ENCODE data around the gene ATP8A2.
"Not testable (repeated sequence)": the region's sequence is repeated elsewhere in the genome, so short reads cannot be mapped to it uniquely, and the experiment has no call there.

Gene ATP8A2

DNA sequence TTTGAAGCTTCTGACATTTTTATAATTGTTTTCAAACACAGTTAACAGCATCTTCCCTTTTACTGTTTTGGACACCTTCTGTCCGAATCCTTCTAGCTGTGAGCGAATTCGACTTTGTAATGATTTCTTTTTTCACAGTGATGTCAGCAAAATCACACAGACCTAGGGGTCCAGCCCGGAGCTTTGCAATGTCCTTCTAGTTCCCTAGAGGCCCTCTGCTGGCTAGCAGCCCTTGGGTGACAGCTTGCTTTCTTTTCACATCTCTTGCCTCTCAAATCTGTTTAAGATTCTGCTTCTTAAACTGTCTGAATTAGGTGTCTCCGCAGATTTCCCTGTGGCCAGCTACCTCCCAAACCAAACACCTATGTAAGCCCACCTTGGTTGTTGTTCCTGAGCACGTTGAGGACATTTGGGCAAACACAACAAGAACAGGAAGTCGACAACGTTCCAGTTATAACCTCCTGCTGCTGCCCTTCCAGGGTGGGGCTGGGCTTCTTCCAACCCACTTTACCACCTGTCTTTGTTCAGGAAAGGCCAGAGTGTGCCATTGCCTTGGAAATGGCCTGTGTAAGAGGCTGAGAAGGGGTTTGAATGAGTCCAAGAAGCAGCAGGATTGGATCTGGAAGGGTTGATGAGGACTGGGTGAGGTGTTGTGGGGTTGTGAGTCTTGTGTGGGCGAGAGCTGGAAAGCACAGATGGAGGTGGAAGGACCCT is 123.1 kb downstream of the ATP8A2 start:
- Histone ChIP-seq H3K27me3 (ENCODE audit: control insufficient read depth, insufficient read depth, low read length) (no peaks in the 10 kb centered on the region), H3K9me3 (ENCODE audit: control insufficient read depth, insufficient read depth, low read length) (no peaks in the 10 kb centered on the region), H3K9ac (ENCODE audit: low read depth, low read length) (no peak overlapping the region), H3K4me3 (ENCODE audit: low read depth, low read length) (no peak overlapping the region), H3K4me1 (ENCODE audit: control insufficient read depth, insufficient read depth, low read length) (0 out of 2 replicates have a peak, but pooled peaks cover 4% of the 10 kb centered on the region), H3K27ac (ENCODE audit: low read depth, low read length) (no peak overlapping the region), H3K36me3 (ENCODE audit: control insufficient read depth, insufficient read depth, low read length) (no peaks in the 10 kb centered on the region)

DNA sequence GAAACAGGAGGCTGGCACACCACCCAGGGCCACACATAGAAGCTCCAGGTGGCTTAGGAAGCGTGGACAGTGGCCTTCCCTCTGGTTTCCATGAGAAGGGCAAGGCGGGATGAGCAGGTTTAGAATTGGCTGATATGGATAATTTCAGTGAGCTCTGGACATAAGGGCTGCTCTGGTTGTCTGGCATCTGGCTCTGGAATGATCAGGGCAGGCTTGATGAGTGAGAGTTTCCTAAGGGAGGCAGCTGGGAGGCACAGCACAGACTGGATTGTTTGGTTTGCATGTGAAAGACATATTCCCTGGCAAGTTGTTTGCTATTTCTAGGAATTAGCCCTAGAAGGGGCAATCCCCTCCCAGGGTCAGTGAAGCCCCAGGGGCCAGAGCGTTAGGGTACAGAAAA is 129.5 kb downstream of the ATP8A2 start:
- H3K9me3 ChIP-seq (ENCODE audit: control insufficient read depth, insufficient read depth, low read length), result no peaks in the 10 kb centered on the region
- H3K36me3 ChIP-seq (ENCODE audit: control insufficient read depth, insufficient read depth, low read length), result no peaks in the 10 kb centered on the region
- no peak overlapping the region for H3K4me3 ChIP-seq (ENCODE audit: low read depth, low read length)
- peaks cover 2% of the 10 kb centered on the region; the same call in 1 of the 2 replicates for H3K4me1 ChIP-seq (ENCODE audit: control insufficient read depth, insufficient read depth, low read length)
- no peaks in the 10 kb centered on the region for H3K27me3 ChIP-seq (ENCODE audit: control insufficient read depth, insufficient read depth, low read length)
- H3K27ac ChIP-seq (ENCODE audit: low read depth, low read length), result no peak overlapping the region
- no peak overlapping the region for H3K9ac ChIP-seq (ENCODE audit: low read depth, low read length)

DNA sequence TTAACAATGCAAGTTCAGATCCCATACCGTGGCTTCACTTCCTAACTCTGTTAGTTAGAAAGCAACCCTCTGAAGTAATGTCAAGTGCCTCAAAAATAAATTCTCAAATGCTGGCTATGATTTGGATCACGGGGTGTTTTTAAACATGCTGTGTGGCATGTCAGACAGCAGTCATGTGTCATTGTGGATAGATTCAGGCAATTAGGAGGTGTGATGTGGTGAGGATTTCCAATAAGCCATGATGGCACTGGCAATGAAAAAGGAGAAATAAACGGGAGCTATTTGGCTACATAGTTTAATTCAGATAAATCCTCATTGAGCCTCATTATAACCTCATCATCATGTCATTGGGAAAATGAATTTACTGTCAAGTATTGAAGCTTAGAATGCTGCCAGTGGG is 130.3 kb downstream of the ATP8A2 start:
- no peak overlapping the region for H3K27ac ChIP-seq (ENCODE audit: low read depth, low read length)
- no peaks in the 10 kb centered on the region for H3K36me3 ChIP-seq (ENCODE audit: control insufficient read depth, insufficient read depth, low read length)
- no peak overlapping the region for H3K9ac ChIP-seq (ENCODE audit: low read depth, low read length)
- no peaks in the 10 kb centered on the region for H3K9me3 ChIP-seq (ENCODE audit: control insufficient read depth, insufficient read depth, low read length)
- H3K4me3 ChIP-seq (ENCODE audit: low read depth, low read length), result no peak overlapping the region
- H3K27me3 ChIP-seq (ENCODE audit: control insufficient read depth, insufficient read depth, low read length), result no peaks in the 10 kb centered on the region
- peaks cover 2% of the 10 kb centered on the region; the same call in 1 of the 2 replicates for H3K4me1 ChIP-seq (ENCODE audit: control insufficient read depth, insufficient read depth, low read length)

DNA sequence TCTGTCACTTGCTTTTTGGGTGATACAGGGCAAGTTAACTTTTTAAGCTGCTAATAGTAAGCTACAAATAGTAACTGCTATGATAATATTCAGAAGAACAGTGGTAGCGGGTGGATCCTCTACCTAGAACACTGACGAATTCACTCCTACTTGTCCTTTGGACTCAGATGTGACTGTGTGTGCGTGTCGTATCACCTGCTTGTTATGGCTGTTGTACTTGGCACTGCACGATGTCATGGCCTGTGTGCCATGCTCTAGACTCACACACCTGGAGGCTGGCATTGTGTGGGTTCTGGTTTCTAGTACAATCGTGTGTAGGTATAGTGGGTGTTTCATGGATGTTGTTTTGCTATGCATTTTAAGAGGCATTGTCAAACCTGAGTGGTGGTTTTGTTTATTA is 130.8 kb downstream of the ATP8A2 start:
- Histone ChIP-seq H3K27me3 (ENCODE audit: control insufficient read depth, insufficient read depth, low read length) (no peaks in the 10 kb centered on the region), H3K9ac (ENCODE audit: low read depth, low read length) (no peak overlapping the region), H3K9me3 (ENCODE audit: control insufficient read depth, insufficient read depth, low read length) (no peaks in the 10 kb centered on the region), H3K36me3 (ENCODE audit: control insufficient read depth, insufficient read depth, low read length) (no peaks in the 10 kb centered on the region), H3K27ac (ENCODE audit: low read depth, low read length) (no peak overlapping the region), H3K4me1 (ENCODE audit: control insufficient read depth, insufficient read depth, low read length) (peaks cover 2% of the 10 kb centered on the region; the same call in 1 of the 2 replicates), H3K4me3 (ENCODE audit: low read depth, low read length) (no peak overlapping the region)

DNA sequence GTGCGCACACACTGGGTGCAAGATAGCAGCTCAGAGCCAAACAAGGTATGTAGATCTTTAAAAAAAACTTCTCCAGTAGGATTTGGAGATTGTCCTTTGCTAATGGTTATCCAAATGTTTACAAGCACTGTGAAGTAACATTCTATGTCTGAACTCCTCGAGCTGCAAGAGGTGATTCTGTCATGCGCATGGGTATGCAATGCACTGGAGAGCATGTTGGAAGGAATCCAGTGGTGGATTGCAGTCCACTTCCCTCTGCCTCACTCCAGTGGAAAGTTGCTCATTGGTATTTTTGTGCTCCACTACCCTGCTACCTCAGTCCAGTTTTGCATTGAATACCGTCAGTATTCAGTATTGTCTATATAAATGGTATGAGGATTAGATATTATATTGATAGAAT is 132.1 kb downstream of the ATP8A2 start:
- Histone ChIP-seq H3K9me3 (ENCODE audit: control insufficient read depth, insufficient read depth, low read length) (no peaks in the 10 kb centered on the region), H3K4me1 (ENCODE audit: control insufficient read depth, insufficient read depth, low read length) (peaks cover 2% of the 10 kb centered on the region; the same call in 1 of the 2 replicates), H3K36me3 (ENCODE audit: control insufficient read depth, insufficient read depth, low read length) (no peaks in the 10 kb centered on the region), H3K27me3 (ENCODE audit: control insufficient read depth, insufficient read depth, low read length) (no peaks in the 10 kb centered on the region), H3K9ac (ENCODE audit: low read depth, low read length) (no peak overlapping the region), H3K4me3 (ENCODE audit: low read depth, low read length) (no peak overlapping the region), H3K27ac (ENCODE audit: low read depth, low read length) (no peak overlapping the region)

- H3K27me3 ChIP-seq (ENCODE audit: control insufficient read depth, insufficient read depth, low read length), result no peaks in the 10 kb centered on the region
- H3K9ac ChIP-seq (ENCODE audit: low read depth, low read length), result no peak overlapping the region
- H3K9me3 ChIP-seq (ENCODE audit: control insufficient read depth, insufficient read depth, low read length), result no peaks in the 10 kb centered on the region; the same call in 1 of the 2 replicates
- H3K36me3 ChIP-seq (ENCODE audit: control insufficient read depth, insufficient read depth, low read length), result no peaks in the 10 kb centered on the region
- no peaks in the 10 kb centered on the region for H3K4me1 ChIP-seq (ENCODE audit: control insufficient read depth, insufficient read depth, low read length)
- H3K27ac ChIP-seq (ENCODE audit: low read depth, low read length), result no peak overlapping the region
- no peak overlapping the region for H3K4me3 ChIP-seq (ENCODE audit: low read depth, low read length)
Observed at GRCh38 chr13:25507841-25508240, 136.1 kb downstream of the ATP8A2 start.

- not testable (repeated sequence) for H3K9me3 ChIP-seq (ENCODE audit: control insufficient read depth, insufficient read depth, low read length); H3K4me3 ChIP-seq (ENCODE audit: low read depth, low read length); H3K27me3 ChIP-seq (ENCODE audit: control insufficient read depth, insufficient read depth, low read length); H3K9ac ChIP-seq (ENCODE audit: low read depth, low read length); H3K36me3 ChIP-seq (ENCODE audit: control insufficient read depth, insufficient read depth, low read length); H3K27ac ChIP-seq (ENCODE audit: low read depth, low read length); H3K4me1 ChIP-seq (ENCODE audit: control insufficient read depth, insufficient read depth, low read length)
Observed at GRCh38 chr13:25513060-25513459, 141.3 kb downstream of the ATP8A2 start.

- Histone ChIP-seq H3K4me1 (ENCODE audit: control insufficient read depth, insufficient read depth, low read length) (no peaks in the 10 kb centered on the region), H3K36me3 (ENCODE audit: control insufficient read depth, insufficient read depth, low read length) (no peaks in the 10 kb centered on the region), H3K4me3 (ENCODE audit: low read depth, low read length) (no peak overlapping the region), H3K9me3 (ENCODE audit: control insufficient read depth, insufficient read depth, low read length) (no peaks in the 10 kb centered on the region; the same call in 1 of the 2 replicates), H3K27ac (ENCODE audit: low read depth, low read length) (no peak overlapping the region), H3K9ac (ENCODE audit: low read depth, low read length) (no peak overlapping the region), H3K27me3 (ENCODE audit: control insufficient read depth, insufficient read depth, low read length) (no peaks in the 10 kb centered on the region)
Observed at GRCh38 chr13:25518441-25518840, 146.7 kb downstream of the ATP8A2 start.

- Histone ChIP-seq H3K36me3 (ENCODE audit: control insufficient read depth, insufficient read depth, low read length) (no peaks in the 10 kb centered on the region), H3K9ac (ENCODE audit: low read depth, low read length) (no peak overlapping the region), H3K4me1 (ENCODE audit: control insufficient read depth, insufficient read depth, low read length) (no peaks in the 10 kb centered on the region), H3K27ac (ENCODE audit: low read depth, low read length) (no peak overlapping the region), H3K9me3 (ENCODE audit: control insufficient read depth, insufficient read depth, low read length) (no peaks in the 10 kb centered on the region; the same call in 1 of the 2 replicates), H3K4me3 (ENCODE audit: low read depth, low read length) (no peak overlapping the region), H3K27me3 (ENCODE audit: control insufficient read depth, insufficient read depth, low read length) (no peaks in the 10 kb centered on the region)
Observed at GRCh38 chr13:25525884-25526283, 154.1 kb downstream of the ATP8A2 start.

GRCh38 chr13:25528266-25528665 is 156.5 kb downstream of the ATP8A2 start:
- no peaks in the 10 kb centered on the region; the same call in 1 of the 2 replicates for H3K9me3 ChIP-seq (ENCODE audit: control insufficient read depth, insufficient read depth, low read length)
- H3K4me3 ChIP-seq (ENCODE audit: low read depth, low read length), result no peak overlapping the region
- H3K9ac ChIP-seq (ENCODE audit: low read depth, low read length), result no peak overlapping the region
- no peaks in the 10 kb centered on the region for H3K27me3 ChIP-seq (ENCODE audit: control insufficient read depth, insufficient read depth, low read length)
- H3K4me1 ChIP-seq (ENCODE audit: control insufficient read depth, insufficient read depth, low read length), result no peaks in the 10 kb centered on the region
- no peak overlapping the region for H3K27ac ChIP-seq (ENCODE audit: low read depth, low read length)
- H3K36me3 ChIP-seq (ENCODE audit: control insufficient read depth, insufficient read depth, low read length), result no peaks in the 10 kb centered on the region

- Histone ChIP-seq H3K36me3 (ENCODE audit: control insufficient read depth, insufficient read depth, low read length) (no peaks in the 10 kb centered on the region), H3K9ac (ENCODE audit: low read depth, low read length) (no peak overlapping the region), H3K9me3 (ENCODE audit: control insufficient read depth, insufficient read depth, low read length) (no peaks in the 10 kb centered on the region; the same call in 1 of the 2 replicates), H3K27me3 (ENCODE audit: control insufficient read depth, insufficient read depth, low read length) (no peaks in the 10 kb centered on the region), H3K27ac (ENCODE audit: low read depth, low read length) (no peak overlapping the region), H3K4me1 (ENCODE audit: control insufficient read depth, insufficient read depth, low read length) (no peaks in the 10 kb centered on the region), H3K4me3 (ENCODE audit: low read depth, low read length) (no peak overlapping the region)
Observed at GRCh38 chr13:25529425-25529824, 157.7 kb downstream of the ATP8A2 start.
